NCI-H345 treated with DMSO at 0.1 percent for 48 hours (cell line): ENCODE results near the gene OCRL.

Experiments
- DNase-seq: peaks from one replicate; lab custom pipeline; 2025; ENCODE audit not compliant: unreplicated experiment; lab: John Stamatoyannopoulos, UW

The OCRL gene

GRCh38 chrX:129632443-129632842 lies 92.4 kb downstream of the OCRL start:
- DNase-seq, result no peak

- DNase-seq, result no peak
These were observed 94.5 kb downstream of the OCRL start for GRCh38 chrX:129634541-129634940.

- DNase-seq, result no peak
These were observed 96.2 kb downstream of the OCRL start for GRCh38 chrX:129636175-129636681.

GRCh38 chrX:129637217-129638109 lies 97.4 kb downstream of the OCRL start:
- peak; percentile 13 for DNase-seq

GRCh38 chrX:129638917-129639316 lies 98.9 kb downstream of the OCRL start:
- no peak for DNase-seq

- no peak for DNase-seq
These were observed 100.7 kb downstream of the OCRL start for GRCh38 chrX:129640737-129641136.

- no peak for DNase-seq
These were observed 101.4 kb downstream of the OCRL start for GRCh38 chrX:129641469-129641868.

GRCh38 chrX:129641941-129642340 lies 101.9 kb downstream of the OCRL start:
- no peak for DNase-seq
